WTC11 (cell line): ENCODE results near the gene ELP5. TPM values are rescaled to one million over a fixed set of nuclear protein-coding genes. Genes with fewer than 3 reads are reported as not detected.
A peak's percentile ranks its signal among the peaks of the same experiment; 100 is the strongest.

Source experiments
- ATAC-seq: fragments of 200-7000 bp; cut with Tn5 transposase; 2 replicates; pipeline ENCODE4 v1.10.0; 2021; ENCODE audit warnings: mild to moderate bottlenecking, moderate library complexity
- CTCF ChIA-PET: fragments of 300-600 bp; sonication (Branson Sonifier 250); formaldehyde crosslinking; loops from one replicate; lab custom pipeline; 2021; ENCODE audit warnings: antibody characterized with exemption; lab: Charles Lee
- POLR2A ChIA-PET: fragments of 350-600 bp; sonication (Branson Sonifier 250); formaldehyde crosslinking; loops from one replicate; lab custom pipeline; 2021; ENCODE audit warnings: antibody characterized with exemption; lab: Charles Lee
- DNase-seq: peaks from one replicate; pipeline ENCODE4 v3.0.0; 2021; ENCODE audit warnings: low spot score
- H3K27ac Mint-ChIP-seq: 2 replicates; pipeline ENCODE4 v1.8.0; 2021; ENCODE audit warnings: mixed read lengths
- H3K27me3 Mint-ChIP-seq: 2 replicates; pipeline ENCODE4 v1.8.0; 2021; ENCODE audit warnings: low read depth, mild to moderate bottlenecking, moderate library complexity, mixed read lengths
- H3K36me3 Mint-ChIP-seq: 2 replicates; pipeline ENCODE4 v1.8.0; 2021; ENCODE audit warnings: mixed read lengths
- H3K4me1 Mint-ChIP-seq: 2 replicates; pipeline ENCODE4 v1.8.0; 2022; ENCODE audit warnings: mixed read lengths
- H3K4me3 Mint-ChIP-seq: 2 replicates; pipeline ENCODE4 v1.8.0; 2021; ENCODE audit warnings: mild to moderate bottlenecking, moderate library complexity, mixed read lengths
- H3K9me3 Mint-ChIP-seq: 2 replicates; pipeline ENCODE4 v1.8.0; 2021; ENCODE audit warnings: mixed read lengths
- ARID4B ChIP-seq: sonication (generic); formaldehyde crosslinking; IDR thresholded peaks from 2 replicates; pipeline ENCODE4 v1.8.0; 2023; ENCODE audit warnings: missing genetic modification reagents, mild to moderate bottlenecking, borderline replicate concordance
- ERG ChIP-seq: fragments of 250-450 bp; sonication (Bioruptor Pico); IDR thresholded peaks from 2 replicates; pipeline ENCODE4 v1.8.0; 2021; ENCODE audit warnings: mild to moderate bottlenecking
- FOXK1 ChIP-seq: sonication (generic); formaldehyde crosslinking; IDR thresholded peaks from 2 replicates; pipeline ENCODE4 v1.8.0; 2022; ENCODE audit warnings: mild to moderate bottlenecking, moderate library complexity, missing genetic modification reagents
- HMGA2 ChIP-seq: fragments of 250-450 bp; sonication (Bioruptor Pico); IDR thresholded peaks from 2 replicates; pipeline ENCODE4 v1.4.0; 2021; ENCODE audit warnings: mild to moderate bottlenecking, moderate library complexity
- MAX ChIP-seq: sonication (generic); formaldehyde crosslinking; IDR thresholded peaks from 2 replicates; pipeline ENCODE4 v1.8.0; 2022; ENCODE audit warnings: mild to moderate bottlenecking, missing genetic modification reagents
- MXD4 ChIP-seq: fragments of 250-450 bp; sonication (Bioruptor Pico); IDR thresholded peaks from 2 replicates; pipeline ENCODE4 v1.8.0; 2021; ENCODE audit warnings: mild to moderate bottlenecking, moderate library complexity, borderline replicate concordance
- RELA ChIP-seq: sonication (generic); formaldehyde crosslinking; IDR thresholded peaks from 2 replicates; pipeline ENCODE4 v1.8.1; 2022; ENCODE audit warnings: missing genetic modification reagents, mild to moderate bottlenecking, borderline replicate concordance
- SP1 ChIP-seq: sonication (generic); formaldehyde crosslinking; conservative IDR thresholded peaks from 2 replicates; pipeline ENCODE4 v1.8.1; 2022; ENCODE audit warnings: missing genetic modification reagents
- STAT6 ChIP-seq: sonication (generic); formaldehyde crosslinking; conservative IDR thresholded peaks from 2 replicates; pipeline ENCODE4 v1.8.1; 2023; ENCODE audit warnings: mild to moderate bottlenecking, low read depth, missing genetic modification reagents, moderate library complexity
- USF1 ChIP-seq: sonication (generic); formaldehyde crosslinking; IDR thresholded peaks from 2 replicates; pipeline ENCODE4 v1.8.0; 2022; ENCODE audit warnings: mild to moderate bottlenecking, missing genetic modification reagents
- ZNF232 ChIP-seq: sonication (generic); formaldehyde crosslinking; IDR thresholded peaks from 2 replicates; pipeline ENCODE4 v1.8.0; 2022; ENCODE audit warnings: mild to moderate bottlenecking, missing genetic modification reagents
- ZNF281 ChIP-seq: sonication (generic); formaldehyde crosslinking; IDR thresholded peaks from 2 replicates; pipeline ENCODE4 v1.8.0; 2023; ENCODE audit warnings: mild to moderate bottlenecking, missing genetic modification reagents
- ZNF423 ChIP-seq: fragments of 250-450 bp; sonication (Bioruptor Pico); IDR thresholded peaks from 2 replicates; pipeline ENCODE4 v2.1.2; 2022; ENCODE audit warnings: mild to moderate bottlenecking, moderate library complexity
- ZNF512 ChIP-seq: sonication (generic); formaldehyde crosslinking; IDR thresholded peaks from 2 replicates; pipeline ENCODE4 v1.8.1; 2022; ENCODE audit warnings: missing genetic modification reagents, borderline replicate concordance
- ZNF671 ChIP-seq: fragments of 250-450 bp; sonication (Bioruptor Pico); IDR thresholded peaks from 2 replicates; pipeline ENCODE4 v1.8.0; 2021; ENCODE audit warnings: mild to moderate bottlenecking
- ZSCAN18 ChIP-seq: fragments of 250-450 bp; sonication (Bioruptor Pico); IDR thresholded peaks from 2 replicates; pipeline ENCODE4 v2.1.2; 2022; ENCODE audit warnings: mild to moderate bottlenecking, moderate library complexity
- total RNA-seq: library from RNA; stranded (reverse); gene quantifications from 3 replicates; pipeline ENCODE4 v1.2.3, GENCODE V29; 2021

Gene ELP5
- total RNA-seq, 1 experiment from 2014 or later: 101 TPM

- H3K36me3 Mint-ChIP-seq: peaks cover 1% of the 10 kb centered on the region
- ATAC-seq (no peak), DNase-seq (no peak)
- ChIA-PET CTCF (no interaction called here), POLR2A (no interaction called here)
- H3K27me3 Mint-ChIP-seq: peaks cover 38% of the 10 kb centered on the region
- peaks cover 4% of the 10 kb centered on the region for H3K4me1 Mint-ChIP-seq
- no peak overlapping the region for H3K4me3 Mint-ChIP-seq
- H3K9me3 Mint-ChIP-seq: peaks cover 4% of the 10 kb centered on the region
- TF ChIP-seq ZSCAN18 (CRISPR knock-in tag) (no peak), STAT6 (CRISPR knock-in tag) (no peak), ZNF512 (CRISPR knock-in tag) (no peak), RELA (no peak), HMGA2 (CRISPR knock-in tag) (no peak), ERG (CRISPR knock-in tag) (no peak), ZNF423 (no peak), ZNF671 (CRISPR knock-in tag) (no peak)
- H3K27ac Mint-ChIP-seq: no peak overlapping the region
Observed at GRCh38 chr17:7304179-7304578, 52.2 kb downstream of the ELP5 start.

GRCh38 chr17:7306911-7307685 is 55.1 kb downstream of the ELP5 start, which contains the start of gene EIF5A:
EIF5A (plus strand) TSS chr17:7307628; CDS start chr17:7309636, 2,008 bp downstream.
- peak; percentile 87 for ATAC-seq
- H3K36me3 Mint-ChIP-seq: peaks cover 28% of the 10 kb centered on the region
- peaks cover 4% of the 10 kb centered on the region for H3K9me3 Mint-ChIP-seq
- POLR2A ChIA-PET: no interaction called here
- H3K27me3 Mint-ChIP-seq: peaks cover 15% of the 10 kb centered on the region
- H3K4me1 Mint-ChIP-seq: peaks cover 26% of the 10 kb centered on the region
- H3K27ac Mint-ChIP-seq: peak within 1 kb of the TSS; percentile 99
- CTCF ChIA-PET: interaction anchor here (2.0 kb wide), 1 partner anchor 26 kb away, joined by 7 read pairs; the partner anchor contains the start of gene SLC2A4
- peak within 1 kb of the TSS; percentile 89 for H3K4me3 Mint-ChIP-seq
- peak; percentile 100 for DNase-seq
- TF ChIP-seq MXD4 (CRISPR knock-in tag): no peak
- TF ChIP-seq ARID4B (CRISPR knock-in tag): peak; percentile 71; the same call in 1 of the 2 replicates
- TF ChIP-seq USF1 (CRISPR knock-in tag): peak; percentile 30; the same call in 1 of the 2 replicates
- TF ChIP-seq ZNF232 (CRISPR knock-in tag): no peak
- TF ChIP-seq SP1 (CRISPR knock-in tag): peak; percentile 45
- peak; percentile 80 for TF ChIP-seq MAX (CRISPR knock-in tag)
- peak; percentile 69; the same call in 1 of the 2 replicates for TF ChIP-seq FOXK1 (CRISPR knock-in tag)
- no peak for TF ChIP-seq ZNF281 (CRISPR knock-in tag)
